ENCODE measurements around the gene PRDX5. TPM values are rescaled to one million over a fixed set of nuclear protein-coding genes. Genes with fewer than 3 reads are reported as not detected.

PRDX5 gene
- total RNA-seq, 1 donor = 257 TPM

GRCh38 chr11:64303109-64304031 lies 14.6 kb upstream of the PRDX5 start:
- TF ChIP-seq, protein P1, sequence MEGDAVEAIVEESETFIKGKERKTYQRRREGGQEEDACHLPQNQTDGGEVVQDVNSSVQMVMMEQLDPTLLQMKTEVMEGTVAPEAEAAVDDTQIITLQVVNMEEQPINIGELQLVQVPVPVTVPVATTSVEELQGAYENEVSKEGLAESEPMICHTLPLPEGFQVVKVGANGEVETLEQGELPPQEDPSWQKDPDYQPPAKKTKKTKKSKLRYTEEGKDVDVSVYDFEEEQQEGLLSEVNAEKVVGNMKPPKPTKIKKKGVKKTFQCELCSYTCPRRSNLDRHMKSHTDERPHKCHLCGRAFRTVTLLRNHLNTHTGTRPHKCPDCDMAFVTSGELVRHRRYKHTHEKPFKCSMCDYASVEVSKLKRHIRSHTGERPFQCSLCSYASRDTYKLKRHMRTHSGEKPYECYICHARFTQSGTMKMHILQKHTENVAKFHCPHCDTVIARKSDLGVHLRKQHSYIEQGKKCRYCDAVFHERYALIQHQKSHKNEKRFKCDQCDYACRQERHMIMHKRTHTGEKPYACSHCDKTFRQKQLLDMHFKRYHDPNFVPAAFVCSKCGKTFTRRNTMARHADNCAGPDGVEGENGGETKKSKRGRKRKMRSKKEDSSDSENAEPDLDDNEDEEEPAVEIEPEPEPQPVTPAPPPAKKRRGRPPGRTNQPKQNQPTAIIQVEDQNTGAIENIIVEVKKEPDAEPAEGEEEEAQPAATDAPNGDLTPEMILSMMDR (IDR thresholded peaks at IDR 0.05; ENCODE audit: insufficient read depth, low read length) = no peak
- DNase-seq (ENCODE audit: low read depth) = no peak

DNA sequence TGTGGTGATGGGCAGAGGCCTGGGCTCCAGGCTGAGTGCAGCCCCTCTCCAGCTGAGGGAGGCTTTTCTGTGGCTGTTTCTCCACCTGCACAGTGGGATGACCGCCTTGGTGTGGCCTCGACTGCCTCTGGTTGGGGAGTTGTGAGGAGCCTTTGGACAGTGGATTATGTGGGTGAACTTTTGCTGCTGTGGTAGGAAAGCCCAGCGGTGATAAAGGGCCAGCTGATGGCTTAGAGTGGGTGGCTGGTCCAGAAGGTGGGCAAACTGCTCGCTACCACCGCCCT lies 13.9 kb upstream of the PRDX5 start:
- DNase-seq (ENCODE audit: low read depth) = no peak
- peak overlapping the region; percentile 78 for H3K4me3 ChIP-seq (ENCODE audit: low read depth, low read length)
- TF ChIP-seq, protein P1 (IDR thresholded peaks at IDR 0.05; ENCODE audit: insufficient read depth, low read length) = no peak

More at GRCh38 chr11:64303109-64304031, 14.6 kb upstream of the PRDX5 start:
- H3K4me3 ChIP-seq (ENCODE audit: low read depth, low read length) = no peak overlapping the region

- peak overlapping the region; percentile 78 for H3K4me3 ChIP-seq (ENCODE audit: low read depth, low read length)
- DNase-seq (ENCODE audit: low read depth) = peak; percentile 90
- TF ChIP-seq, protein P1 (IDR thresholded peaks at IDR 0.05; ENCODE audit: insufficient read depth, low read length) = peak; percentile 84
Measured at GRCh38 chr11:64304316-64305072, 13.4 kb upstream of the PRDX5 start.

DNA sequence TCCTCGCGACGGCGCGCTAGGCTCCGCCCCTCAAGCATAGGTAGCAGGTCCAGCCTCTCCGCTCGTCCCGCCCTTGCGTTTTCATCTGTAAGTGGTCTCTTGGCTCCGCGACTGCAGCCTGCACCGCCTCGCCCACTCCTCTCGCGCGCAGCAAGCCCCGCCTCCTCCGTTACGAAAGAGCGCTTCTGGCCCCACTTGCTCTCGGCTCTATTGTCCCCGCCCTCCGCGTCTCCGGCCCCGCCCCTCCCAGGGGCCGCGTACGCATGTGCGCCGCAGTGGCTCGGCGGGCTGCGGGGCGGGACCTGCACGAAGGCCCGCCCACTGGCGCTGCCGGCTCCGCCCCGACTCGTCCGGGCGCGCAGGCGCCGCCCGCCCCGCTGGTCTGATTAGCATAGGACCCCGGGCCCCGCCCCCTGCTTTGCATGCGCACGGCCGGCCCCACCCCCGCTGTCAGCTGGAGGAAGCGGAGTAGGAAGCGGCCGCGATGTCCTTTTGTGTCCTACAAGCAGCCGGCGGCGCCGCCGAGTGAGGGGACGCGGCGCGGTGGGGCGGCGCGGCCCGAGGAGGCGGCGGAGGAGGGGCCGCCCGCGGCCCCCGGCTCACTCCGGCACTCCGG lies 12.7 kb upstream of the PRDX5 start, which contains the start of gene ESRRA:
Gene ESRRA, plus strand, starts transcription at position 450 of the 616 bp plus-strand sequence. CDS start 1,656 bp downstream, outside the sequence.
- peak within 1 kb of the TSS; percentile 78 for H3K4me3 ChIP-seq (ENCODE audit: low read depth, low read length)
- TF ChIP-seq, protein P1 (IDR thresholded peaks at IDR 0.05; ENCODE audit: insufficient read depth, low read length) = no peak
- peak; percentile 94 for DNase-seq (ENCODE audit: low read depth)

DNA sequence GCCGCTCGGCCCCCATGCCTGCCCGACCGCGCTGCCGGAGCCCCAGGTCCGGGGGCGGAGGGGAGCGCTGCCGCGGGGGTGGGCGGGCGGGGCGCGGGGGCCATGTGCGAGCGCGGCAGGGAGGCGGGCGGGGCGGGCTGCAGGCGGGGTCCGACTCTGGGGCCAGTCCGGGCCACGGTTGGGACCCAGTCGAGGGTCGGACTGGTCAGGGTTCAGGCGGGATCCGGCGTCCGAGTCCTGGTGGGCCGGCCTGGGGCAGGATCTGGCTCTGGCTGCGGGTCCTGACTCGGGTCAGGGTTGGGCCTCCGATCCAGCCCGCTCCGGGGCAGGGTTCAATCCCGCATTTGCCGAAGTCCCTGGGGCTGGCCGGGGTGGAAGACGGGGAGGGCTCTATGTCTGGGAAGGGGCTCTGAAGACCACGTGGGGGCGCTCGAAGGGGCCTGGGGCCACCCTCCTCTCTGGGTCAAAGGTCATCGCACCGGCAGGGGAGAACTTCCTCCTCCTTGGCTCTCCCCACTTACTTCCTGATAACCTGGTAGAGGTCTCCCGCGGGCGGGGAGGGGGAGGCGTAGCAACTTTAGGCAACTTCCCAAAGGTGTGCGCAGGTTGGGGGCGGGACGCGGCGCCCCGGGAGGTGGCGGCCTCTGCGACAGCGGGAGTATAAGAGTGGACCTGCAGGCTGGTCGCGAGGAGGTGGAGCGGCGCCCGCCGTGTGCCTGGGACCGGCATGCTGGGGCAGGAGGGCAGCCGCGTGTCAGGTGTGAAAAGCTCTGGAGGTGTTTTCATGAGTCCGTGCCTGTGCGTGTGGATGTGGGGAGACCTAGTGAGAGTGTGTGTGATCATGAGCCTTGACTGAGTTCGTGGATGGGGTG lies 12.0 kb upstream of the PRDX5 start:
- TF ChIP-seq, protein P1 (IDR thresholded peaks at IDR 0.05; ENCODE audit: insufficient read depth, low read length) = no peak
- DNase-seq (ENCODE audit: low read depth) = no peak
- peak overlapping the region; percentile 74 for H3K4me3 ChIP-seq (ENCODE audit: low read depth, low read length)

DNA sequence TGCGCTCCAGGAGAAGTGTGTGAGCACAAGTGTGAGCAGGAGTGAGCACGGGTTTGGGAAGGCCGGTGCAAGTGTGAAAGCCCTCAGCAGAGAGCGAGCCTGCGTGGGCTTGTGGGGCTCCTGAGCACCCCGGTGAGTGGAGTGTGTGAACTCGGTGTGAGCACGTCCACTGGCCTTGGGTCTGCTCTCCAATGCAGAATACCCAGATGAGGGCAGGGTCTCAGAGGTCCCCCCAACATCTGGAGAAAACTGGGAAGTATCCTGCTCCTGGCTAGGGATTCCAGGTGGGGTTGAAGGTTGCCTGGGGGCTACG lies 11.4 kb upstream of the PRDX5 start:
- TF ChIP-seq, protein P1 (IDR thresholded peaks at IDR 0.05; ENCODE audit: insufficient read depth, low read length) = no peak
- DNase-seq (ENCODE audit: low read depth) = no peak
- H3K4me3 ChIP-seq (ENCODE audit: low read depth, low read length) = peak overlapping the region; percentile 74

Data from fibroblast of the aortic adventitia (primary cell).